K562 (cell line): ENCODE data around the gene TBC1D16. TPM values are rescaled to one million over a fixed set of nuclear protein-coding genes. Genes with fewer than 3 reads are reported as not detected.

Source experiments
- ATF1 ChIP-seq, 2 experiments: fragments of 450-650 bp in 1 of 2; IDR thresholded peaks; 2 replicates each; pipeline ENCODE4 v1.6.1; 2016; ENCODE audit warnings: missing compliant biosample characterization in 1 of 2, missing genetic modification characterization in 1 of 2
- ATF7 ChIP-seq: fragments of 450-650 bp; IDR thresholded peaks from 2 replicates; pipeline ENCODE4 v1.7.1; 2014; ENCODE audit warnings: mild to moderate bottlenecking, moderate library complexity
- CHCHD3 ChIP-seq: fragments of 250-450 bp; sonication (Bioruptor Pico); IDR thresholded peaks from 2 replicates; pipeline ENCODE4 v2.1.2; 2022; ENCODE audit warnings: mild to moderate bottlenecking
- CTBP1 ChIP-seq: fragments of 450-650 bp; IDR thresholded peaks from 2 replicates; pipeline ENCODE4 v1.6.1; 2016; ENCODE audit warnings: borderline replicate concordance
- DEAF1 ChIP-seq: fragments of 450-650 bp; formaldehyde crosslinking; IDR thresholded peaks from 2 replicates; pipeline ENCODE4 v1.4.0; 2020; ENCODE audit warnings: mild to moderate bottlenecking, moderate library complexity
- ESRRA ChIP-seq: fragments of 450-650 bp; IDR thresholded peaks from 2 replicates; pipeline ENCODE4 v1.6.1; 2014; ENCODE audit warnings: low read depth, mild to moderate bottlenecking, moderate library complexity, borderline replicate concordance
- FOSL1 ChIP-seq: fragments of 200-800 bp; sonication (Bioruptor generic); conservative IDR thresholded peaks from 2 replicates; pipeline ENCODE4 v1.6.1; 2016; ENCODE audit warnings: missing genetic modification characterization, missing compliant biosample characterization
- IRF2 ChIP-seq: sonication (generic); formaldehyde crosslinking; IDR thresholded peaks from 2 replicates; pipeline ENCODE4 v1.8.1; 2022; ENCODE audit warnings: mild to moderate bottlenecking, missing genetic modification reagents
- L3MBTL2 ChIP-seq: fragments of 450-650 bp; IDR thresholded peaks from 2 replicates; pipeline ENCODE4 v1.6.1; 2016; ENCODE audit warnings: mild to moderate bottlenecking, moderate library complexity
- LEF1 ChIP-seq: fragments of 450-650 bp; IDR thresholded peaks from 2 replicates; pipeline ENCODE4 v1.6.1; 2016; ENCODE audit warnings: mild to moderate bottlenecking
- MAZ ChIP-seq, 2 experiments: fragments of 450-650 bp in 1 of 2; sonication (generic) in 1 of 2; formaldehyde crosslinking; IDR thresholded peaks in 1 of 2; conservative IDR thresholded peaks in 1 of 2; 2 replicates each; pipeline versions ENCODE4 v1.4.0 to v1.5.0; 2020; ENCODE audit warnings: mild to moderate bottlenecking in 1 of 2, missing genetic modification reagents in 1 of 2
- NR2C2 ChIP-seq, 2 experiments: fragments of 200-800 bp in 1 of 2; sonication (Bioruptor generic) in 1 of 2; sonication (generic) in 1 of 2; formaldehyde crosslinking in 1 of 2; IDR thresholded peaks; 2 replicates each; pipeline versions ENCODE4 v1.6.1 to v1.8.0; 2016 to 2022; ENCODE audit warnings: mild to moderate bottlenecking in 1 of 2, missing compliant biosample characterization in 1 of 2, missing genetic modification characterization in 1 of 2, missing genetic modification reagents in 1 of 2
- RAD21 ChIP-seq, 2 experiments: fragments of 250-450 bp in 1 of 2; fragments of 450-650 bp in 1 of 2; sonication (Bioruptor Pico) in 1 of 2; formaldehyde crosslinking in 1 of 2; IDR thresholded peaks in 1 of 2; conservative IDR thresholded peaks in 1 of 2; 2 replicates each; pipeline versions ENCODE4 v1.4.0 to v1.8.0; 2020 to 2022; ENCODE audit warnings: mild to moderate bottlenecking in 2 of 2, moderate library complexity in 1 of 2
- SIN3A ChIP-seq, 2 experiments: fragments of 150-350 bp in 1 of 2; IDR thresholded peaks; 2 replicates each; pipeline ENCODE4 v1.6.1; 2011 to 2016; ENCODE audit warnings: borderline replicate concordance in 2 of 2, low read depth in 2 of 2, low read length in 2 of 2, mild to moderate bottlenecking in 2 of 2, moderate library complexity in 2 of 2; ENCODE audit not compliant: control insufficient read depth in 1 of 2
- SOX6 ChIP-seq: fragments of 450-650 bp; IDR thresholded peaks from 2 replicates; pipeline ENCODE4 v1.6.1; 2014; ENCODE audit warnings: mild to moderate bottlenecking
- STAG1 ChIP-seq: sonication (generic); formaldehyde crosslinking; IDR thresholded peaks from 2 replicates; pipeline ENCODE4 v1.5.0; 2020; ENCODE audit warnings: missing genetic modification reagents, borderline replicate concordance
- ZNF41 ChIP-seq: fragments of 250-450 bp; sonication (Bioruptor Pico); conservative IDR thresholded peaks from 2 replicates; pipeline ENCODE4 v1.4.0; 2020; ENCODE audit warnings: mild to moderate bottlenecking
- ZNF830 ChIP-seq: fragments of 250-450 bp; sonication (Bioruptor Pico); IDR thresholded peaks from 2 replicates; pipeline ENCODE4 v1.5.0; 2021; ENCODE audit warnings: mild to moderate bottlenecking
- polyA plus RNA-seq, 8 experiments: library from polyadenylated mRNA; depleted of rRNA in 4 of 8; stranded (reverse) in 5 of 8; unstranded in 3 of 8; fragments of >200 nt; fragmentation: Nextera tagmentation in 2 of 8; fragmentation: Illumina TruSeq in 1 of 8; extraction: Ambion mirVana in 2 of 8; extraction: Trizol in 1 of 8; gene quantifications; 2 replicates each; pipeline versions ENCODE4 v1.2.1 to v1.2.3, GENCODE V29; 2011 to 2014; ENCODE audit warnings: inconsistent platforms in 1 of 8, missing spikeins in 1 of 8
- total RNA-seq, 7 experiments: library from RNA; depleted of rRNA in 6 of 7; stranded (reverse); fragments of >200 nt in 6 of 7; fragmentation: Illumina TruSeq in 2 of 7; extraction: Trizol in 2 of 7; gene quantifications; 2 replicates each; pipeline versions ENCODE4 v1.2.1 to v1.2.3, GENCODE V29; 2011 to 2021; ENCODE audit warnings: low replicate concordance in 1 of 7
- TF ChIP-seq, protein P1 (sequence below): sonication (generic); formaldehyde crosslinking; IDR thresholded peaks from 2 replicates; pipeline ENCODE4 v1.8.1; 2023; ENCODE audit warnings: missing genetic modification reagents, mild to moderate bottlenecking, borderline replicate concordance

Gene TBC1D16
- total and polyA plus RNA-seq, 9 of the 15 experiments (the other 6 are each of a cell fraction or from before 2014, with no cell fraction given) = 0.01 to 0.20 (median 0.03) TPM; not detected in 1

DNA sequence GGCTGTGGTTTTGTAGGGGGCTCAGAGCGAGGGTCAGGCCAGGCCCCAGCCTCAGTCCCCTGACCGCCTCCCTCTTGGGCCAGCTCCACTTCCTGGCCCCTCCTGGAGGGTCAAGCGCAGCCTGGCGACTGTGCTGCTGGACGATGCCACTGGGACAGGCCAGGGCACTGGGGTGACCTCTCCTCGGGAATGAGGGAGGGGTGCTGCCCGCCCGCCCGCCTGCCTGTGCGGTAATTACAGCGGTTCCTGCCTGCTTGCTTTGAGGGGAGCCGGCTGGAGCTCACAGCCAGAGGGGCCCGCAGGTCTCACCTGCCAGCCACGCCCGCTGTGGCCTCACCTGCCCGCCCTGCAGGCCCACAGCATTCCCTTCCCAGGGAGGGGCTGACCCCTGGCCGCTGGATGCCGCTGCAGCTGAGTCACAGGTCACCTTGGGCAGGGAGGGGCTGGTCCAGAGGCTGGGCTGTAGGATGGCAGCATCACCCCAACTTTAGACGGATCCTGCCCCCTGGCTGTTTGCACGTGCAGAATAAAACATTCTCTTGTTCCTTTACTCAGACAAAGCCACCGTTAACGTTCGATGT lies 119.7 kb downstream of the TBC1D16 start (continued):
- TF ChIP-seq DEAF1 (CRISPR knock-in tag) (peak; percentile 82), ATF1 (CRISPR knock-in tag; IDR thresholded peaks at IDR 0.05) (no peak), ATF1 (tag; IDR thresholded peaks at IDR 0.05) (no peak), ZNF41 (no peak), MAZ (CRISPR knock-in tag; conservative IDR thresholded peaks at IDR 0.05 in 1 of 2, IDR thresholded peaks at IDR 0.05 in 1 of 2) (peak; percentile 59 to 84; a peak in 3 of 4 replicates), CTBP1 (peak; percentile 99), CHCHD3 (CRISPR knock-in tag) (no peak), IRF2 (CRISPR knock-in tag) (no peak), LEF1 (no peak), ESRRA (peak; percentile 98), FOSL1 (tag) (peak; percentile 90), SIN3A (IDR thresholded peaks at IDR 0.05; ENCODE audit: borderline replicate concordance in 2 of 2, control insufficient read depth in 1 of 2, low read depth in 2 of 2, low read length in 2 of 2) (no peak), STAG1 (peak; percentile 85; the same call in 1 of the 2 replicates), NR2C2 (CRISPR knock-in tag; IDR thresholded peaks at IDR 0.05) (peak; percentile 44; the same call in 1 of the 2 replicates), NR2C2 (tag; IDR thresholded peaks at IDR 0.05) (peak; percentile 89), RAD21 (CRISPR knock-in tag; conservative IDR thresholded peaks at IDR 0.05 in 1 of 2, IDR thresholded peaks at IDR 0.05 in 1 of 2) (peak; percentile 88 to 92), ZNF830 (CRISPR knock-in tag) (no peak), SOX6 (peak; percentile 30; the same call in 1 of the 2 replicates), L3MBTL2 (0 out of 2 replicates have a peak, but pooled peaks have one; percentile 16), ATF7 (peak; percentile 43)
- TF ChIP-seq, protein P1, sequence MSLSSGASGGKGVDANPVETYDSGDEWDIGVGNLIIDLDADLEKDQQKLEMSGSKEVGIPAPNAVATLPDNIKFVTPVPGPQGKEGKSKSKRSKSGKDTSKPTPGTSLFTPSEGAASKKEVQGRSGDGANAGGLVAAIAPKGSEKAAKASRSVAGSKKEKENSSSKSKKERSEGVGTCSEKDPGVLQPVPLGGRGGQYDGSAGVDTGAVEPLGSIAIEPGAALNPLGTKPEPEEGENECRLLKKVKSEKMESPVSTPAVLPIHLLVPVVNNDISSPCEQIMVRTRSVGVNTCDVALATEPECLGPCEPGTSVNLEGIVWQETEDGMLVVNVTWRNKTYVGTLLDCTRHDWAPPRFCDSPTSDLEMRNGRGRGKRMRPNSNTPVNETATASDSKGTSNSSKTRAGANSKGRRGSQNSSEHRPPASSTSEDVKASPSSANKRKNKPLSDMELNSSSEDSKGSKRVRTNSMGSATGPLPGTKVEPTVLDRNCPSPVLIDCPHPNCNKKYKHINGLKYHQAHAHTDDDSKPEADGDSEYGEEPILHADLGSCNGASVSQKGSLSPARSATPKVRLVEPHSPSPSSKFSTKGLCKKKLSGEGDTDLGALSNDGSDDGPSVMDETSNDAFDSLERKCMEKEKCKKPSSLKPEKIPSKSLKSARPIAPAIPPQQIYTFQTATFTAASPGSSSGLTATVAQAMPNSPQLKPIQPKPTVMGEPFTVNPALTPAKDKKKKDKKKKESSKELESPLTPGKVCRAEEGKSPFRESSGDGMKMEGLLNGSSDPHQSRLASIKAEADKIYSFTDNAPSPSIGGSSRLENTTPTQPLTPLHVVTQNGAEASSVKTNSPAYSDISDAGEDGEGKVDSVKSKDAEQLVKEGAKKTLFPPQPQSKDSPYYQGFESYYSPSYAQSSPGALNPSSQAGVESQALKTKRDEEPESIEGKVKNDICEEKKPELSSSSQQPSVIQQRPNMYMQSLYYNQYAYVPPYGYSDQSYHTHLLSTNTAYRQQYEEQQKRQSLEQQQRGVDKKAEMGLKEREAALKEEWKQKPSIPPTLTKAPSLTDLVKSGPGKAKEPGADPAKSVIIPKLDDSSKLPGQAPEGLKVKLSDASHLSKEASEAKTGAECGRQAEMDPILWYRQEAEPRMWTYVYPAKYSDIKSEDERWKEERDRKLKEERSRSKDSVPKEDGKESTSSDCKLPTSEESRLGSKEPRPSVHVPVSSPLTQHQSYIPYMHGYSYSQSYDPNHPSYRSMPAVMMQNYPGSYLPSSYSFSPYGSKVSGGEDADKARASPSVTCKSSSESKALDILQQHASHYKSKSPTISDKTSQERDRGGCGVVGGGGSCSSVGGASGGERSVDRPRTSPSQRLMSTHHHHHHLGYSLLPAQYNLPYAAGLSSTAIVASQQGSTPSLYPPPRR (CRISPR knock-in tag) = no peak
